Effector CD4-positive, alpha-beta T cell (primary cell): ENCODE data around the gene KATNBL1.

Experiments used
- DNase-seq: peaks from one replicate; pipeline ENCODE4 v3.0.0-alpha.2; 2020
- total RNA-seq: gene quantifications from one replicate; lab custom pipeline; 2026; lab: John Stamatoyannopoulos, UW

Gene KATNBL1, protein sequence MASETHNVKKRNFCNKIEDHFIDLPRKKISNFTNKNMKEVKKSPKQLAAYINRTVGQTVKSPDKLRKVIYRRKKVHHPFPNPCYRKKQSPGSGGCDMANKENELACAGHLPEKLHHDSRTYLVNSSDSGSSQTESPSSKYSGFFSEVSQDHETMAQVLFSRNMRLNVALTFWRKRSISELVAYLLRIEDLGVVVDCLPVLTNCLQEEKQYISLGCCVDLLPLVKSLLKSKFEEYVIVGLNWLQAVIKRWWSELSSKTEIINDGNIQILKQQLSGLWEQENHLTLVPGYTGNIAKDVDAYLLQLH
- total RNA-seq = 19.9 reads per million, percentile 46 among the genes with 10 or more reads in this experiment

DNA sequence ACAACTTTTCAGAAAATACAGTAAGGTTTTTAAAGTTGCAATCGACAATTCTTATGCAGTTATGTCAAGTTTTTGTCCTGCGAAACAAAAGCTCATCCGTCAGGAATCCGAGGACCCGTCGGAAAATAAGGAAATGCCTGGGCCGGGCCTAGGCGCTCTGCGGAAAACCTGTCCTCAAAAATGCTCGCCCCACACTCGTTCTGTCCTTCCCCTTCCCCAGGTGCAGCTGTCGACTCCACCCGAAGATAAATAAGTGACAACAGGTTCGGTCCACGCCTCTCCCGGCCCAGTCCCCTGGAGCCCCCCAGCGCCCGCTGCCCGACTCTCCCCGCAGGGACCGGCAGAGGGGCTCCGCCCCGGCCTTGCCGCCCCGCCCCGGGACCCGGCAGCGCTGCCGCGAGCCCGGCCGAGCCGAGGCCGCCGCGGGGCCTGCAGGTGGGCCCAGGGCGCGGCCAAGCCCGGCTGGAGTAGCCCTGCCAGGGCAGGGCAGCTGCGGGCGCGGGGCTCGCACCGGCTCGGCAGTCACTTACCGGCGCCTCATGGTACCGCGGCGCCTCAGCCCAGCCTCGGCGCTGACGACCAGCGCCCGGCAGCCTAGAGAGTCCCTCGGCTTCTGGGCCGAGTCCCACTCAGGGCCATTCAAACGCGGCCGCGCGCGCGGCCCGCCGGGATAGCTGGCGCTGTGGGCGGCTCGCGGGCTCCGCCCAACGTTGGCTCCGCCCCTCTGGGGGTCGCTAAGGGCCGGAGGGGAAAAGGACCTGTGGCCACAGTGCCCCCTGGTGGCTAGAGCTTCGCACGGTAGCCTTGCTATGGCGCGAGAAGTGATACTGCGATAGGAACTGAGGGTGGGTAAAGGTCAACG, at the start of gene KATNBL1:
Gene KATNBL1, minus strand, starts transcription at position 676 of the 862 bp plus-strand sequence. CDS start 46,420 bp downstream, outside the sequence.
- peak; percentile 96 for DNase-seq

GRCh38 chr15:34259566-34259965, 49.7 kb upstream of the KATNBL1 start:
- DNase-seq = no peak

- DNase-seq = no peak
These were observed 48.3 kb upstream of the KATNBL1 start for GRCh38 chr15:34258151-34258550.

DNA sequence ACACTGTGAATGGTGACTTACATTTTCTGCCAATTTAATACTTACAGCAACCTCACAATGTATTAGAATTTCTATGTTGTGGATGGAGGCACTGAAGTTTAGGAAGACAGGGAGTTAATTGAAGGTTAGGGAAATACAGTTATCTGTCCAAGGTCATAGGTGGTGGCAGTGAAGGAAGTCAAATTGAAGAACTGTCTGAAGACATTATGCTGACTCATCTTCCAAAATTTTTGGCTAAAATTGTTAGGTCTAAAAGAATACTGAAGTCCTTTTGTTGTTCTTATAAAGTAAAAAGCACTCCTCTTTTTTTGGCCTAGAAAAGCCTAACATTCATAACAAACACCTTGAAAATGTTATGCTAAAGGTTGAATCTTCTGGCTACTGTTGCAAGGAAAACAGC, 42.6 kb upstream of the KATNBL1 start:
- DNase-seq = no peak

- no peak for DNase-seq
These were observed 38.3 kb upstream of the KATNBL1 start for GRCh38 chr15:34248190-34248589.

GRCh38 chr15:34246276-34246976, 36.5 kb upstream of the KATNBL1 start:
- DNase-seq = no peak

- DNase-seq = no peak
These were observed 33.3 kb upstream of the KATNBL1 start for GRCh38 chr15:34243226-34243625.

- no peak for DNase-seq
These were observed 32.4 kb upstream of the KATNBL1 start for GRCh38 chr15:34242331-34242710.

DNA sequence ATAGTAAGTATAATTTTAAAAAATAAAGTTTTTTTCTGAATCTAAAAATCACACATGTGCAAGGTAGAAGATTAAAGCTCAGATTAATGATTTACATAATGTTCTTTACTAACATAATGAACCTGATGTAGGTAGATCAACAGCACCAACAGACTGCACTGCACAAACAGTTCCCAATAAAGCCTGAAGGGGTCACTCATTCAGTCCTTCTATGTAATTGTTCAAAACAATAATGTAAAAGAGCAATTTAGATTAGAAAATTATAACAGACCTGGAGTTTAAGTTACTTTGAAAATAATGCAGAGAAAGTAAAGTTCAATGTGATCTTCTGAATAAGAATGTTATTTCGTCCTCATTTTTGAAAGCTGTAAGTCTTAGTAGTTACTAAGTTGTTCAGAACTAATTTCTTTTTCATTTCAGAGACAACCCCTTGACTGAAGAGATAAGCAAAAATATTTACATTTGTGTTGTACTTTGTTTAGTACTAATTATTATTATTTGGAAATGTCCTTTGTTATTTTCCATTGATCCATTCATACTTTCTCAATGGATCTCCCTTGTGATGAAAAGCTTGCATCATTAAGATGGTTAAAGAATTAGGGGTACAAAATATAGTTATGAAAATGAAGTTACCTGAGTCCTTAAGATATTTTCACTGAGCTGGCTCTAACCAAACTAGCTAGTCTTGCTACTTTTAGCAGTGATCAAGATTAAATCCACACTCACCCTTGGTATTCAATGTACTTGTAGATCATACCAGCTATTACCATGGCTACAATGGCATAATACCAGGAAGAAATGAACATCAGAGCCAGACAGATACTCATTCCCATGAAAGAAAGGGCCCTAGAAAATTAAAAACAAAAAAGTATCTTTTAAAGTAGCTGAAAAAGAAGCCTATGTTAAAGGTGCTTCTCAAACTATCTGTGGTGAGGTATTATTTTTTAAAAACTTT, 31.8 kb upstream of the KATNBL1 start:
- DNase-seq = peak; percentile 8

DNA sequence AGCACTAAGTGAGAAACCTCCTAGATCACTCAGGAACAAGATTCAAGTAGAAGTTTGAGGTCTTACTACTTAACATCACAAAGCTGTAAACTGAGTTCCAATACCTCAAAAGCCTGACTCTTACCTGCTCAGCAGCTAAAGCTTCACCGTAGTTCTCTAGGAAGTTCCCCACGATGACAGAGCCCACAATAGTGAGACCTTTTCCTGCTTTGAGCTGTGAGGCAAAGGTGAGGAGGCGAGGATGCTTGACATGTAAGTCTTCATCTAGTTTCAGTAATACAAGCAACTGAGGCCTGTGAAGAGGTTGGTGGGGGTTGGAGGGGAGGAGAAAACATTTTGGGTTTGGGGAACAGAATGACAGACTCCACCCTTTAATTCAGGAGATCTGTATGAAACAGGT, 30.6 kb upstream of the KATNBL1 start:
- DNase-seq = no peak

GRCh38 chr15:34239151-34239808, 29.4 kb upstream of the KATNBL1 start:
- DNase-seq = no peak

GRCh38 chr15:34233614-34234013, 23.7 kb upstream of the KATNBL1 start:
- DNase-seq = no peak

DNA sequence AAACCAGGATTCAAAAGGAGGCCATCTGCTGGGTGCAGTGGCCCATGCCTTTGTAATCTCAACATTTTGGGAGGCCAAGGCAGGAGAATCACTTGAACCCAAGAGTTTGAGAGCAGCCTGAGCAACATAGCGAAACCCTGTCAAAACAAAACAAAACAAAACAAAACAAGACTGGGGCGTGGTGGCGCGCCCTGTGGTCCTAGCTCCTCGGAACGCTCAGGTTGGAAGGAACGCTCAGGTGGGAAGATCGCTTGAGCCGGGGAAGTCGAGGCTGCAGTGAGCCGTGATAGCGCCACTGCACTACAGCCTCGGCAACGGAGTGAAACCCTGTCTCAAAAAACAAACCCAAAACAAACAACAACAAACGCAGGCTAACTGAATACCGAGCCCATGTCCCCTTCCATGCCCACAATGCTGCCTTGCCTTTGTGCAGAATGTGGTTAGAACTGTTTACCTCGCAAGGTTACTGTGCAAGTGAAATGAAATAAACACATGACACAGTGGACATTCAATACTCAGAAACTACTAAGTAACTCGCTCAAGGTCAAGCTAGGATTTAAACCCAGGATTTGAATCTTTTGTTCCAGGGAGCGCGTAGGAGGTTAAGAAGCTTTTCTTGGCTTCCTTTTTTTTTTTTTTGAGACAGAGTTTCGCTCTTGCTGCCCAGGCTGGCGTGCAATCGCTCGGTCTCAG, 14.2 kb upstream of the KATNBL1 start:
- no peak for DNase-seq

GRCh38 chr15:34217587-34218225, 7.8 kb upstream of the KATNBL1 start:
- no peak for DNase-seq

DNA sequence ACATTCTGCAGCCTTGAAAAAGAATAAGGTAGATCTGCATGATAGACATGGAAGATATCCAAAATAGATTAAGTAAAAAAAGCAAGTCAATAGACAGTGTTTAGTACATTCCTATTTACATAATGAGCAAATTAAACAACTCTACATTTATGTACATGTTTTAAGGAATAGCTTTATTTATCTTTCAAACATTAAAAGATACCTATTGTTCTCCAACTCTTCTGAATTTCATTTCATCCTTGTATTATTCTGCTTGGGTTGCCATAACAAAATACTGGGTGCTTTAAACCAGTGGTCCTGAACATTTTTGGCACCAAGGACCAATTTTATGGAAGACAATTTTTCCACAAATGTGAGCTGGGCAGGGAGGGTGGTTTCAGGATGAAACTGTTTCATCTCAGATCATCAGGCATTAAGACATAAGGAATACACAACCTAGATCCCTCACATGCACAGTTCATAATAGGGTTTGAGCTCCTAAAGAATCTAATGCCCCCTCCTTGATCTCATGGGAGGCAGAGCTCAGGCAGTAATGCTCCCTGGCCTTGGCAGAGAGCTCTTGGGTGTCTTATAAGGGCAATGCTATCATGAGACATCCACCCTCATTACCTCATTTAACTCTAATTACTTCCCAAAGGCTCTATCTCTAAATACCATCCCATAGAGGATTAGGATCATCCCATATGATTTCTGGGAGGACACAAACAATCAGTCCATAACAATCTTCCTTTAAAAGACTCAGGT, 6.8 kb upstream of the KATNBL1 start:
- no peak for DNase-seq

DNA sequence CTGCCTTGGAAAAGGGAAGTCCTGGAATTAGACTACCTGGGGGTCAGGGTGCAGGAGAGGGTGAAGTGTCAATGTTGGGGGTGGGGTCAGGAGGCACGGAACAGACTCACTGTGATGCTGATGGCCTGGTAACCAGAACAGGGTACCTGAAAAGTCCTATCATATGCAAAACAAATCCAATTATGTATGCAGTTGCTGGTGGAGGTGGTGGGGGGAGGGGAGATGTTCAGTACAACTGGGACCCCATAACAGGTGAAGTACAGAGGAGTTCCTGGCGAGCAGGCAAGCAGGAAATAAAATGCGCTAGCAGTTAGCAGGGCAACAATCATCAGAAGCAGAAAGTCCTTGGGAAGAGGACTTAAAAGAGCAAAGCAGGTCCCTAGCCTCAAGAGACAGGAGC, 4.2 kb upstream of the KATNBL1 start:
- DNase-seq = no peak

- no peak for DNase-seq
These were observed 3.8 kb upstream of the KATNBL1 start for GRCh38 chr15:34213690-34214089.

GRCh38 chr15:34206011-34206410, 3.9 kb downstream of the KATNBL1 start:
- no peak for DNase-seq

- DNase-seq = no peak
These were observed 6.0 kb downstream of the KATNBL1 start for GRCh38 chr15:34203936-34204335.

DNA sequence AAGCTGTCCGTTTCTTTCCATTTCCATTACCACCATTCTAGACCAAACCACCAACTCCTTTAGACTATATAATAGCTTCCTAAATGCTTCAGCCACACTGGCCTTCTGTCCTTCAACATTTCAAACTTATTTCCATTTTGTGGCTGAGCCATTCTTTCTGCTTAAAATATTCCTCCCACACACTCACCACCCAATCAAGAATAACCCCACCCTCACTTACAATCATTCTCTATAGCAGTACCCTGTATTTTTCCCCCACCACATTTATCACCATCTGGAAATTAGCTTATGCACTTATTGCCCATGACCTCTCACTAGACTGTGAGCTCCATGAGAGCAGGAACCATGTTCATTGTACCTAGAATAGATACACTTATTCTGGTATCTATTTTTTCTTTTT, 6.6 kb downstream of the KATNBL1 start:
- no peak for DNase-seq
